Thoracic aorta (tissue), 2 donors: Measurements from ENCODE around the gene PNLIPRP2. TPM values are rescaled to one million over a fixed set of nuclear protein-coding genes. Genes with fewer than 3 reads are reported as not detected.

ENCODE experiments used
- ATAC-seq: fragments of 150-250 bp; one replicate; pipeline ENCODE4 v1.8.0; 2017; ENCODE audit warnings: low read depth; ENCODE audit not compliant: insufficient number of reproducible peaks, low FRiP score
- DNase-seq: peaks from one replicate; pipeline ENCODE4 v3.0.0-alpha.2; 2020; ENCODE audit warnings: low spot score
- H3K27ac ChIP-seq, 2 donors: fragments of 200-600 bp; sonication (generic); 1 replicate in 1 of 2; 2 replicates in 1 of 2; pipeline ENCODE4 v1.5.1; 2016; ENCODE audit warnings: mild to moderate bottlenecking in 2 of 2, moderate library complexity in 2 of 2
- H3K27me3 ChIP-seq: fragments of 200-600 bp; sonication (generic); replicated peaks from 2 replicates; pipeline ENCODE4 v1.6.0; 2016; ENCODE audit warnings: mild to moderate bottlenecking; ENCODE audit not compliant: insufficient read depth
- H3K36me3 ChIP-seq: fragments of 200-600 bp; sonication (generic); one replicate; pipeline ENCODE4 v1.5.1; 2016
- H3K4me1 ChIP-seq, 2 donors: fragments of 200-600 bp; sonication (generic); 1 replicate in 1 of 2; 2 replicates in 1 of 2; pipeline versions ENCODE4 v1.5.1 to v1.6.0; 2016; ENCODE audit warnings: low read depth in 2 of 2, mild to moderate bottlenecking in 1 of 2; ENCODE audit not compliant: control insufficient read depth in 1 of 2
- H3K4me3 ChIP-seq: fragments of 200-600 bp; sonication (generic); 2 replicates; pipeline ENCODE4 v1.5.1; 2016; ENCODE audit warnings: mild to moderate bottlenecking
- H3K9me3 ChIP-seq: fragments of 200-600 bp; sonication (generic); 2 replicates; pipeline ENCODE4 v1.5.1; 2016
- total RNA-seq, 2 donors: library from RNA; depleted of rRNA; stranded (reverse); fragments of >200 nt; gene quantifications; one replicate each; pipeline versions ENCODE4 v1.1.0 to v1.2.3, GENCODE V29; 2016
- TF ChIP-seq, protein P1 (sequence below): fragments of 200-600 bp; sonication (generic); IDR thresholded peaks from one replicate; pipeline ENCODE4 v1.5.1; 2019; ENCODE audit warnings: antibody characterized with exemption

PNLIPRP2 gene
- total RNA-seq, 2 donors from 2014 or later: 2.3 TPM; not detected in 1

- DNase-seq (no peak), ATAC-seq (no peak)
- Histone ChIP-seq H3K27me3 (no peaks in the 10 kb centered on the region), H3K27ac (no peak overlapping the region), H3K9me3 (no peaks in the 10 kb centered on the region), H3K36me3 (no peaks in the 10 kb centered on the region), H3K4me1 (no peaks in the 10 kb centered on the region), H3K4me3 (no peak overlapping the region)
- TF ChIP-seq, protein P1, sequence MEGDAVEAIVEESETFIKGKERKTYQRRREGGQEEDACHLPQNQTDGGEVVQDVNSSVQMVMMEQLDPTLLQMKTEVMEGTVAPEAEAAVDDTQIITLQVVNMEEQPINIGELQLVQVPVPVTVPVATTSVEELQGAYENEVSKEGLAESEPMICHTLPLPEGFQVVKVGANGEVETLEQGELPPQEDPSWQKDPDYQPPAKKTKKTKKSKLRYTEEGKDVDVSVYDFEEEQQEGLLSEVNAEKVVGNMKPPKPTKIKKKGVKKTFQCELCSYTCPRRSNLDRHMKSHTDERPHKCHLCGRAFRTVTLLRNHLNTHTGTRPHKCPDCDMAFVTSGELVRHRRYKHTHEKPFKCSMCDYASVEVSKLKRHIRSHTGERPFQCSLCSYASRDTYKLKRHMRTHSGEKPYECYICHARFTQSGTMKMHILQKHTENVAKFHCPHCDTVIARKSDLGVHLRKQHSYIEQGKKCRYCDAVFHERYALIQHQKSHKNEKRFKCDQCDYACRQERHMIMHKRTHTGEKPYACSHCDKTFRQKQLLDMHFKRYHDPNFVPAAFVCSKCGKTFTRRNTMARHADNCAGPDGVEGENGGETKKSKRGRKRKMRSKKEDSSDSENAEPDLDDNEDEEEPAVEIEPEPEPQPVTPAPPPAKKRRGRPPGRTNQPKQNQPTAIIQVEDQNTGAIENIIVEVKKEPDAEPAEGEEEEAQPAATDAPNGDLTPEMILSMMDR: no peak
Observed at GRCh38 chr10:116598329-116598728, 22.4 kb upstream of the PNLIPRP2 start.

DNA sequence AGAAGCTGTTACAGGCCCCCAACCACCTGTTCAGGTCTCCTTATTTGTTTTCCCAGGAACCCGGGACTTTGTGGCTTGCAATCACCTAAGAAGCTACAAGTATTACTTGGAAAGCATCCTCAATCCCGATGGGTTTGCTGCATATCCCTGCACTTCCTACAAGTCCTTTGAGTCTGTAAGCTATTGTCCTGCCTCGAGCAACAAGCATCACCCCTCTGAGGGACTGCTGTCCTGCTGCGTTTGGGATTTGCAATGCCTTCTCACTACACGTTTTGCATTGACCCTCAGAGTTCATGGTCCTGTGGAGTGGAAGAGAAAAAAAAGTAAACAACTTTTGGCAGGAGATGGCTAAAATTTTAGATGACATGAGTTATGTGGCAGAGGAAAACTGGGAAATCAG lies 20.8 kb upstream of the PNLIPRP2 start:
- ATAC-seq: no peak
- H3K4me3 ChIP-seq: no peak overlapping the region
- no peak for DNase-seq
- no peaks in the 10 kb centered on the region for H3K9me3 ChIP-seq
- no peak overlapping the region for H3K27ac ChIP-seq
- H3K27me3 ChIP-seq: no peaks in the 10 kb centered on the region
- H3K36me3 ChIP-seq: no peaks in the 10 kb centered on the region
- no peaks in the 10 kb centered on the region for H3K4me1 ChIP-seq
- TF ChIP-seq, protein P1: no peak

GRCh38 chr10:116602648-116603400 lies 17.9 kb upstream of the PNLIPRP2 start:
- Histone ChIP-seq H3K9me3 (no peaks in the 10 kb centered on the region), H3K27ac (no peak overlapping the region), H3K36me3 (no peaks in the 10 kb centered on the region), H3K27me3 (no peaks in the 10 kb centered on the region), H3K4me3 (no peak overlapping the region), H3K4me1 (no peaks in the 10 kb centered on the region)
- TF ChIP-seq, protein P1: no peak
- ATAC-seq: no peak
- no peak for DNase-seq

GRCh38 chr10:116606061-116606483 lies 14.7 kb upstream of the PNLIPRP2 start:
- H3K36me3 ChIP-seq: no peaks in the 10 kb centered on the region
- no peaks in the 10 kb centered on the region for H3K27me3 ChIP-seq
- TF ChIP-seq, protein P1: no peak
- no peaks in the 10 kb centered on the region for H3K4me1 ChIP-seq
- no peak for ATAC-seq
- no peak for DNase-seq
- H3K9me3 ChIP-seq: no peaks in the 10 kb centered on the region
- H3K27ac ChIP-seq: no peak overlapping the region
- no peak overlapping the region for H3K4me3 ChIP-seq

DNA sequence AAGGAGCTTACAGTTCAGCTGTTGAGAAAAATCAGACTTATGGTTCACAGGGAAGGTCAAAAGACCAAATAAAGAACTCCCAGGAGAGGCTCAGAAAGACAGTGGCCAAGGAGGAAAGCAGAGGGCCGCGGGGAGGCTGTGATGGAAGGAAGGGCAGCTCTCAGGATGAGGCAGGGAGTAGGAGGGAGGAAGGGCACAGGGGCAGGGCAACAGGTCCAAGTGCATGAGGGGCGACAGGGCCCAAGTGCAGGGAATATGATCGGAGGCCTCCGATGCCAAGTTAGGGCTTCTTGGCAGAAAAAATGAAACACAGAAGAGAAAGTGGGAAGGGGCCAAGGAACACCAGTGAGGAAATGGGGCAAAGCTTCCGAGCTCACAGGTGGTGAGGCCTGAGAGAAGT lies 13.4 kb upstream of the PNLIPRP2 start:
- ATAC-seq: no peak

More for the DNA sequence above, 13.4 kb upstream of the PNLIPRP2 start:
- Histone ChIP-seq H3K27ac (no peak overlapping the region), H3K27me3 (no peaks in the 10 kb centered on the region), H3K9me3 (no peaks in the 10 kb centered on the region), H3K4me1 (no peaks in the 10 kb centered on the region), H3K36me3 (no peaks in the 10 kb centered on the region), H3K4me3 (no peak overlapping the region)
- DNase-seq: no peak
- TF ChIP-seq, protein P1: no peak
